HCT116 (cell line): ENCODE data around the gene NCF4.

Experiments used
- CTCF ChIP-seq, 3 experiments: fragments of 200-600 bp in 1 of 3; sonication (generic) in 1 of 3; IDR thresholded peaks in 2 of 3; conservative IDR thresholded peaks in 1 of 3; 2 replicates each; pipeline ENCODE4 v1.5.1; 2012 to 2017; ENCODE audit warnings: low read depth in 2 of 3, low read length in 2 of 3, antibody characterized with exemption in 1 of 3, borderline replicate concordance in 1 of 3, control low read depth in 1 of 3, mild to moderate bottlenecking in 1 of 3, mixed read lengths in 1 of 3, mixed run types in 1 of 3, moderate library complexity in 1 of 3; ENCODE audit not compliant: insufficient read depth in 1 of 3
- EGR1 ChIP-seq: IDR thresholded peaks from 2 replicates; pipeline ENCODE4 v1.6.1; 2012; ENCODE audit warnings: low read depth
- ELF1 ChIP-seq: IDR thresholded peaks from 2 replicates; pipeline ENCODE4 v1.6.1; 2012; ENCODE audit warnings: low read depth, borderline replicate concordance
- MAX ChIP-seq: IDR thresholded peaks from 2 replicates; pipeline ENCODE4 v1.6.1; 2012
- POLR2A ChIP-seq: IDR thresholded peaks from 2 replicates; pipeline ENCODE4 v1.7.0; 2011; ENCODE audit warnings: borderline replicate concordance; ENCODE audit not compliant: insufficient read depth, insufficient read length; ENCODE audit errors: extremely low read depth
- POLR2AphosphoS5 ChIP-seq: IDR thresholded peaks from 2 replicates; pipeline ENCODE4 v1.6.1; 2011; ENCODE audit warnings: mild to moderate bottlenecking, low read depth, low read length, moderate library complexity
- SP1 ChIP-seq: IDR thresholded peaks from 2 replicates; pipeline ENCODE4 v1.6.1; 2012; ENCODE audit warnings: low read depth
- SRF ChIP-seq: IDR thresholded peaks from 2 replicates; pipeline ENCODE4 v1.6.1; 2012; ENCODE audit warnings: low read depth
- TCF7L2 ChIP-seq: IDR thresholded peaks from 2 replicates; pipeline ENCODE4 v1.7.0; 2011; ENCODE audit warnings: borderline replicate concordance, inconsistent platforms; ENCODE audit not compliant: insufficient read depth, insufficient read length; ENCODE audit errors: extremely low read depth
- ZBTB33 ChIP-seq: IDR thresholded peaks from 2 replicates; pipeline ENCODE4 v1.6.1; 2011; ENCODE audit warnings: mild to moderate bottlenecking, low read length, moderate library complexity; ENCODE audit not compliant: insufficient replicate concordance; ENCODE audit errors: extremely low read depth
- ZFX ChIP-seq: fragments of 450-650 bp; IDR thresholded peaks from 2 replicates; pipeline ENCODE4 v1.6.1; 2017

- TF ChIP-seq CTCF (IDR thresholded peaks at IDR 0.05 in 2 of 3, conservative IDR thresholded peaks at IDR 0.05 in 1 of 3; ENCODE audit: borderline replicate concordance in 1 of 3, insufficient read depth in 1 of 3, low read depth in 2 of 3, low read length in 2 of 3) (no peak), MAX (no peak), EGR1 (no peak), SRF (no peak), SP1 (no peak), ZBTB33 (no peak), POLR2AphosphoS5 (no peak), ELF1 (no peak), ZFX (no peak), POLR2A (no peak), TCF7L2 (no peak)
Measured at GRCh38 chr22:36872084-36872483, 11.3 kb downstream of the NCF4 start.
